Testis (tissue), 2 donors: Measurements from ENCODE around the gene F8.

Experiments
- POLR2A ChIP-seq: fragments of 450-650 bp; IDR thresholded peaks from one replicate; pipeline ENCODE4 v1.6.1; 2017; ENCODE audit warnings: antibody characterized with exemption, mild to moderate bottlenecking, moderate library complexity
- TF ChIP-seq, protein P1 (sequence below), 3 experiments: fragments of 450-650 bp in 2 of 3; fragments of 200-600 bp in 1 of 3; sonication (generic) in 1 of 3; IDR thresholded peaks; one replicate each; pipeline ENCODE4 v1.5.1; 2016 to 2019; ENCODE audit warnings: antibody characterized with exemption in 3 of 3, mild to moderate bottlenecking in 2 of 3, moderate library complexity in 1 of 3

DNA sequence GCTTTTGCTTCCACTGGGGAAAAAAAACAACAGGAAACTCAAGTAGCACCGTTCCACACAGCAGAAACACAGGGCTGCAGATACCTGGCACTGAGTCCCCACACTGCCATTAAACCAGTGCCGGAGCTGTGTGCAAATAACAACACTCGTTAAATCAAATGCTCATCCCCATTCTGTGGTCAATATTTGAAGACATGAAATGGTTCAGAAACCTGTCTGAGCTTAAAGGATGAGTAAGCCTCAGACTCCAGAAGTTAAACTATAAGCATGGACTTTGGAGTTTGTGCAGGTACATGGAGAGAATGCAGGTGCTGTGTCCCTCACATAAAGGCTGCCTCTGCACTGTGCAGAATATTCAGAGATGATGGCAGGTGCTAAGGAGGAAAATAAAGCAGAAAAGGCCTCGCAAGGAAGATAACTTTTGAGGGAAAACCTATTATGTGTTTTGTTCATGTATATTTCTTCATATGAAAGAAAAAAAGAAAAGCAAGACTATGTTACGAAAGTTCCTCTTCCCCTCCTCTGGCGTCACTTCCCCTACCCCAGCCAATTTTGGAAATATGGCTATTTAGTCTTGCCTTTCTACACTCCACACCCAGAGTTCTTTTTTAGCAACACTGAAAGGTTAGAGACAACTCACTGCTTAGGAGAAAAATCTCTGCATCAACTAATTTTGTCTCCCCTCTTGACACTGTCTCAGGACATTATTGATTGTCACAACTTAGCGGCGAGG, 221.9 kb downstream of the F8 start:
- TF ChIP-seq POLR2A = no peak
- TF ChIP-seq, protein P1, sequence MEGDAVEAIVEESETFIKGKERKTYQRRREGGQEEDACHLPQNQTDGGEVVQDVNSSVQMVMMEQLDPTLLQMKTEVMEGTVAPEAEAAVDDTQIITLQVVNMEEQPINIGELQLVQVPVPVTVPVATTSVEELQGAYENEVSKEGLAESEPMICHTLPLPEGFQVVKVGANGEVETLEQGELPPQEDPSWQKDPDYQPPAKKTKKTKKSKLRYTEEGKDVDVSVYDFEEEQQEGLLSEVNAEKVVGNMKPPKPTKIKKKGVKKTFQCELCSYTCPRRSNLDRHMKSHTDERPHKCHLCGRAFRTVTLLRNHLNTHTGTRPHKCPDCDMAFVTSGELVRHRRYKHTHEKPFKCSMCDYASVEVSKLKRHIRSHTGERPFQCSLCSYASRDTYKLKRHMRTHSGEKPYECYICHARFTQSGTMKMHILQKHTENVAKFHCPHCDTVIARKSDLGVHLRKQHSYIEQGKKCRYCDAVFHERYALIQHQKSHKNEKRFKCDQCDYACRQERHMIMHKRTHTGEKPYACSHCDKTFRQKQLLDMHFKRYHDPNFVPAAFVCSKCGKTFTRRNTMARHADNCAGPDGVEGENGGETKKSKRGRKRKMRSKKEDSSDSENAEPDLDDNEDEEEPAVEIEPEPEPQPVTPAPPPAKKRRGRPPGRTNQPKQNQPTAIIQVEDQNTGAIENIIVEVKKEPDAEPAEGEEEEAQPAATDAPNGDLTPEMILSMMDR (IDR thresholded peaks at IDR 0.05) = no peak
